ENCODE measurements around the gene EFNB2. TPM values are rescaled to one million over a fixed set of nuclear protein-coding genes. Genes with fewer than 3 reads are reported as not detected.

EFNB2 gene
- total RNA-seq, 1 donor from 2014 or later, result 21.6 TPM

GRCh38 chr13:106455777-106456176 is 79.7 kb downstream of the EFNB2 start:
- DNase-seq (ENCODE audit: low read depth in 2 of 2), result no peak

- DNase-seq (ENCODE audit: low read depth in 2 of 2), result no peak
These were observed 80.3 kb downstream of the EFNB2 start for GRCh38 chr13:106455190-106455589.

GRCh38 chr13:106453101-106453500 is 82.4 kb downstream of the EFNB2 start:
- no peak for DNase-seq (ENCODE audit: low read depth in 2 of 2)

GRCh38 chr13:106450991-106451390 is 84.5 kb downstream of the EFNB2 start:
- DNase-seq (ENCODE audit: low read depth in 2 of 2), result no peak

- DNase-seq (ENCODE audit: low read depth in 2 of 2), result no peak
These were observed 86.4 kb downstream of the EFNB2 start for GRCh38 chr13:106449096-106449495.

- no peak for DNase-seq (ENCODE audit: low read depth in 2 of 2)
These were observed 89.5 kb downstream of the EFNB2 start for GRCh38 chr13:106445996-106446395.

- DNase-seq (ENCODE audit: low read depth in 2 of 2), result no peak
These were observed 91.7 kb downstream of the EFNB2 start for GRCh38 chr13:106443607-106444322.

- no peak for DNase-seq (ENCODE audit: low read depth in 2 of 2)
These were observed 94.6 kb downstream of the EFNB2 start for GRCh38 chr13:106440866-106441265.

Other genes starting within 250 kb of the EFNB2 start
- 23.3 and 24.4 TPM in 2 replicates for gene ARGLU1, start 32.5 kb upstream of the EFNB2 start, total RNA-seq

Measured in lung microvascular endothelial cell (primary cell).